ENCODE measurements around the gene GHDC.
"Not testable (repeated sequence)": the region's sequence is repeated elsewhere in the genome, so short reads cannot be mapped to it uniquely, and the experiment has no call there.

Gene GHDC

GRCh38 chr17:42193969-42194899, at the start of gene GHDC:
GHDC (minus strand) TSS chr17:42194494; CDS start chr17:42193581, 913 bp downstream.
- DNase-seq, result peak; percentile 66 to 70

- DNase-seq, result no peak
Measured at GRCh38 chr17:42243493-42243982, 49.2 kb upstream of the GHDC start.

- DNase-seq, result no peak
Measured at GRCh38 chr17:42241871-42242270, 47.6 kb upstream of the GHDC start.

- not testable (repeated sequence) for DNase-seq
Measured at GRCh38 chr17:42240863-42241262, 46.6 kb upstream of the GHDC start.

GRCh38 chr17:42240201-42240600, 45.9 kb upstream of the GHDC start:
- no peak for DNase-seq

- DNase-seq, result not testable (repeated sequence)
Measured at GRCh38 chr17:42239576-42239975, 45.3 kb upstream of the GHDC start.

- DNase-seq, result no peak
Measured at GRCh38 chr17:42236760-42237159, 42.5 kb upstream of the GHDC start.

GRCh38 chr17:42233994-42234393, 39.7 kb upstream of the GHDC start:
- DNase-seq, result no peak

GRCh38 chr17:42233156-42233555, 38.9 kb upstream of the GHDC start:
- no peak for DNase-seq

GRCh38 chr17:42230225-42230624, 35.9 kb upstream of the GHDC start:
- DNase-seq, result no peak

GRCh38 chr17:42227849-42228700, 33.8 kb upstream of the GHDC start:
- no peak for DNase-seq

GRCh38 chr17:42225646-42226045, 31.4 kb upstream of the GHDC start:
- no peak for DNase-seq

GRCh38 chr17:42224651-42225050, 30.4 kb upstream of the GHDC start:
- DNase-seq, result no peak

- DNase-seq, result peak; percentile 37 to 59
Measured at GRCh38 chr17:42221886-42222745, 27.8 kb upstream of the GHDC start.

- DNase-seq, result not testable (repeated sequence)
Measured at GRCh38 chr17:42219280-42219679, 25.0 kb upstream of the GHDC start.

- no peak for DNase-seq
Measured at GRCh38 chr17:42214156-42214555, 19.9 kb upstream of the GHDC start.

GRCh38 chr17:42212382-42212781, 18.1 kb upstream of the GHDC start:
- no peak for DNase-seq

GRCh38 chr17:42211921-42212341, 17.6 kb upstream of the GHDC start:
- not testable (repeated sequence) for DNase-seq

- DNase-seq, result no peak
Measured at GRCh38 chr17:42210046-42210445, 15.8 kb upstream of the GHDC start.

- not testable (repeated sequence) for DNase-seq
Measured at GRCh38 chr17:42206153-42206612, 11.9 kb upstream of the GHDC start.

- DNase-seq, result no peak
Measured at GRCh38 chr17:42203354-42203753, 9.1 kb upstream of the GHDC start.

GRCh38 chr17:42202696-42203095, 8.4 kb upstream of the GHDC start:
- DNase-seq, result no peak
